Measurements from ENCODE around the gene ADAMTSL1. TPM values are rescaled to one million over a fixed set of nuclear protein-coding genes. Genes with fewer than 3 reads are reported as not detected.

ADAMTSL1 gene
- total RNA-seq, 6 donors from 2014 or later = 0.44 to 6.4 (median 2.3) TPM; not detected in 1

GRCh38 chr9:18906656-18907395 is 432.9 kb downstream of the ADAMTSL1 start:
- Histone ChIP-seq H3K4me1 (no peaks in the 10 kb centered on the region), H3K36me3 (no peaks in the 10 kb centered on the region), H3K27ac (no peak overlapping the region), H3K9me3 (peaks cover 0 to 5% (median 0%) of the 10 kb centered on the region in 4 donors), H3K4me3 (no peak overlapping the region), H3K27me3 (no peaks in the 10 kb centered on the region)
- DNase-seq (peak in 1 of 2 donors; percentile 60), ATAC-seq (ENCODE audit: low FRiP score in 2 of 2) (peak; percentile 7 to 48)
- WGBS, 2 donors = 80 to 95% methylated on average over 1 to 9 of the region's 9 CpGs
- TF ChIP-seq EP300 (IDR thresholded peaks at IDR 0.05) (no peak), POLR2AphosphoS5 (IDR thresholded peaks at IDR 0.05) (no peak), POLR2A (IDR thresholded peaks at IDR 0.05) (no peak), CTCF (IDR thresholded peaks at IDR 0.05) (no peak)

- Histone ChIP-seq H3K4me1 (no peaks in the 10 kb centered on the region), H3K27me3 (no peaks in the 10 kb centered on the region), H3K27ac (no peak overlapping the region), H3K4me3 (no peak overlapping the region), H3K9me3 (no peaks in the 10 kb centered on the region), H3K36me3 (no peaks in the 10 kb centered on the region)
- 86 to 94% methylated on average over 15 of the region's 15 CpGs for WGBS, 2 donors
- DNase-seq = peak in 1 of 2 donors; percentile 11
- no peak for ATAC-seq (ENCODE audit: low FRiP score in 2 of 2)
- TF ChIP-seq CTCF (IDR thresholded peaks at IDR 0.05) = no peak
- TF ChIP-seq POLR2A (IDR thresholded peaks at IDR 0.05) = no peak
- no peak for TF ChIP-seq POLR2AphosphoS5 (IDR thresholded peaks at IDR 0.05)
Measured at GRCh38 chr9:18907927-18908625, 434.1 kb downstream of the ADAMTSL1 start.

- ATAC-seq (ENCODE audit: low FRiP score in 2 of 2) (no peak), DNase-seq (peak in 1 of 2 donors; percentile 33)
- WGBS, 2 donors = 87 to 90% methylated on average over 7 to 17 of the region's 17 CpGs
- H3K9me3 ChIP-seq = no peaks in the 10 kb centered on the region
- no peak overlapping the region for H3K4me3 ChIP-seq
- TF ChIP-seq CTCF (IDR thresholded peaks at IDR 0.05) (no peak), EP300 (IDR thresholded peaks at IDR 0.05) (no peak), POLR2A (IDR thresholded peaks at IDR 0.05) (no peak), POLR2AphosphoS5 (IDR thresholded peaks at IDR 0.05) (no peak)
- H3K36me3 ChIP-seq = no peaks in the 10 kb centered on the region
- H3K27ac ChIP-seq = no peak overlapping the region
- no peaks in the 10 kb centered on the region for H3K27me3 ChIP-seq
- H3K4me1 ChIP-seq = no peaks in the 10 kb centered on the region
Measured at GRCh38 chr9:18909140-18910018, 435.4 kb downstream of the ADAMTSL1 start.

- ATAC-seq (ENCODE audit: low FRiP score in 2 of 2) (no peak), DNase-seq (no peak)
- H3K27me3 ChIP-seq = no peaks in the 10 kb centered on the region
- no peaks in the 10 kb centered on the region for H3K9me3 ChIP-seq
- H3K4me1 ChIP-seq = no peaks in the 10 kb centered on the region
- 48 to 59% methylated on average over 2 of the region's 2 CpGs for WGBS, 2 donors
- no peak overlapping the region for H3K4me3 ChIP-seq
- TF ChIP-seq POLR2A (IDR thresholded peaks at IDR 0.05) (no peak), EP300 (IDR thresholded peaks at IDR 0.05) (no peak), CTCF (IDR thresholded peaks at IDR 0.05) (no peak), POLR2AphosphoS5 (IDR thresholded peaks at IDR 0.05) (no peak)
- no peaks in the 10 kb centered on the region for H3K36me3 ChIP-seq
- H3K27ac ChIP-seq = no peak overlapping the region
Measured at GRCh38 chr9:18910435-18910834, 436.5 kb downstream of the ADAMTSL1 start.
